Fibroblast of lung (primary cell): ENCODE measurements around the gene CCR1. TPM values are rescaled to one million over a fixed set of nuclear protein-coding genes. Genes with fewer than 3 reads are reported as not detected.

Source experiments
- DNase-seq, 2 donors: peaks; one replicate each; pipeline versions ENCODE4 v3.0.0 to v3.0.0-alpha.2; 2010; ENCODE audit warnings: low read depth in 2 of 2
- H2AFZ ChIP-seq: 2 replicates; pipeline ENCODE4 v1.5.1; 2012; ENCODE audit warnings: low read length, control low read depth, inconsistent platforms
- H3K27ac ChIP-seq: 2 replicates; pipeline ENCODE4 v1.5.1; 2011; ENCODE audit warnings: low read length, control low read depth; ENCODE audit not compliant: insufficient read depth
- H3K27me3 ChIP-seq: 2 replicates; pipeline ENCODE4 v1.5.1; 2011; ENCODE audit warnings: mild to moderate bottlenecking, low read length; ENCODE audit not compliant: control insufficient read depth, insufficient read depth
- H3K36me3 ChIP-seq: 2 replicates; pipeline ENCODE4 v1.5.1; 2011; ENCODE audit warnings: low read length; ENCODE audit not compliant: control insufficient read depth, insufficient read depth
- H3K4me1 ChIP-seq: 2 replicates; pipeline ENCODE4 v1.5.1; 2011; ENCODE audit warnings: low read length; ENCODE audit not compliant: control insufficient read depth, insufficient read depth; ENCODE audit errors: extremely low read depth
- H3K4me2 ChIP-seq: 2 replicates; pipeline ENCODE4 v1.5.1; 2011; ENCODE audit warnings: low read length, control low read depth; ENCODE audit not compliant: insufficient read depth; ENCODE audit errors: extremely low read depth
- H3K4me3 ChIP-seq, 4 experiments: fragments of 200-600 bp in 1 of 4; sonication (generic) in 1 of 4; replicated peaks in 1 of 4; 2 replicates each; pipeline ENCODE4 v1.5.1; 2011 to 2016; ENCODE audit warnings: low read length in 4 of 4, low read depth in 3 of 4, mild to moderate bottlenecking in 3 of 4, control low read depth in 2 of 4, inconsistent platforms in 1 of 4, mixed read lengths in 1 of 4; ENCODE audit not compliant: insufficient read depth in 1 of 4; ENCODE audit errors: control extremely low read depth in 1 of 4
- H3K79me2 ChIP-seq: 2 replicates; pipeline ENCODE4 v1.5.1; 2012; ENCODE audit warnings: mild to moderate bottlenecking, low read length, inconsistent platforms; ENCODE audit not compliant: control insufficient read depth, insufficient read depth
- H3K9ac ChIP-seq: 2 replicates; pipeline ENCODE4 v1.5.1; 2011; ENCODE audit warnings: mild to moderate bottlenecking, low read length, control low read depth; ENCODE audit not compliant: insufficient read depth
- H3K9me3 ChIP-seq: 2 replicates; pipeline ENCODE4 v1.5.1; 2012; ENCODE audit warnings: low read depth, low read length; ENCODE audit not compliant: control insufficient read depth, insufficient read depth
- H4K20me1 ChIP-seq: 2 replicates; pipeline ENCODE4 v1.5.1; 2011; ENCODE audit warnings: low read length; ENCODE audit not compliant: control insufficient read depth, insufficient read depth; ENCODE audit errors: extremely low read depth
- CTCF ChIP-seq, 2 donors: IDR thresholded peaks in 1 of 2; conservative IDR thresholded peaks in 1 of 2; 1 replicate in 1 of 2; 2 replicates in 1 of 2; pipeline ENCODE4 v1.5.1; 2011 to 2012; ENCODE audit warnings: low read length in 2 of 2, control low read depth in 1 of 2, inconsistent platforms in 1 of 2, low read depth in 1 of 2, mild to moderate bottlenecking in 1 of 2
- EZH2 ChIP-seq: IDR thresholded peaks from 2 replicates; pipeline ENCODE4 v1.5.1; 2012; ENCODE audit warnings: low read length, control low read depth, mild to moderate bottlenecking; ENCODE audit errors: missing control alignments
- polyA plus RNA-seq, 2 donors: library from polyadenylated mRNA; depleted of rRNA in 1 of 2; stranded (reverse) in 1 of 2; unstranded in 1 of 2; fragments of >200 nt; gene quantifications; 2 replicates each; pipeline ENCODE4 v1.2.1, GENCODE V29; 2011 to 2012; ENCODE audit warnings: missing spikeins in 1 of 2
- total RNA-seq: library from RNA; depleted of rRNA; stranded (reverse); fragments of >200 nt; gene quantifications from 2 replicates; pipeline ENCODE4 v1.2.1, GENCODE V29; 2014

CCR1 gene
- total and polyA plus RNA-seq, 2 donors (not counting 1 experiment from before 2014, with no cell fraction given), result 6.6 to 9.9 TPM

GRCh38 chr3:46192939-46193338, 15.2 kb downstream of the CCR1 start:
- DNase-seq, result no peak
- Histone ChIP-seq H3K27ac (no peak overlapping the region), H3K4me2 (no peak overlapping the region), H3K9ac (no peak overlapping the region), H3K27me3 (no peaks in the 10 kb centered on the region), H3K36me3 (no peaks in the 10 kb centered on the region), H2AFZ (no peak overlapping the region), H3K79me2 (no peaks in the 10 kb centered on the region), H3K4me1 (no peaks in the 10 kb centered on the region), H3K4me3 (no peak overlapping the region), H4K20me1 (no peaks in the 10 kb centered on the region), H3K9me3 (no peaks in the 10 kb centered on the region)
- no peak for TF ChIP-seq EZH2
- no peak for TF ChIP-seq CTCF (conservative IDR thresholded peaks at IDR 0.05 in 1 of 2, IDR thresholded peaks at IDR 0.05 in 1 of 2; ENCODE audit: low read depth in 1 of 2, low read length in 2 of 2)

- DNase-seq, result no peak
- no peaks in the 10 kb centered on the region for H3K9me3 ChIP-seq
- no peak overlapping the region for H3K4me2 ChIP-seq
- H3K27ac ChIP-seq, result no peak overlapping the region
- H3K79me2 ChIP-seq, result no peaks in the 10 kb centered on the region
- no peak overlapping the region for H3K9ac ChIP-seq
- no peaks in the 10 kb centered on the region for H4K20me1 ChIP-seq
- no peaks in the 10 kb centered on the region for H3K36me3 ChIP-seq
- no peaks in the 10 kb centered on the region for H3K4me1 ChIP-seq
- H3K27me3 ChIP-seq, result no peaks in the 10 kb centered on the region
- no peak overlapping the region for H3K4me3 ChIP-seq
- TF ChIP-seq EZH2 (no peak), CTCF (conservative IDR thresholded peaks at IDR 0.05 in 1 of 2, IDR thresholded peaks at IDR 0.05 in 1 of 2; ENCODE audit: low read depth in 1 of 2, low read length in 2 of 2) (no peak)
- no peak overlapping the region for H2AFZ ChIP-seq
These were observed 16.4 kb downstream of the CCR1 start for GRCh38 chr3:46191730-46192129.

GRCh38 chr3:46188708-46189107, 19.4 kb downstream of the CCR1 start:
- no peak overlapping the region for H3K27ac ChIP-seq

More at GRCh38 chr3:46188708-46189107, 19.4 kb downstream of the CCR1 start:
- H3K79me2 ChIP-seq, result no peaks in the 10 kb centered on the region
- H2AFZ ChIP-seq, result no peak overlapping the region
- H3K4me3 ChIP-seq, result no peak overlapping the region
- no peaks in the 10 kb centered on the region for H3K9me3 ChIP-seq
- H3K4me2 ChIP-seq, result no peak overlapping the region
- no peaks in the 10 kb centered on the region for H4K20me1 ChIP-seq
- no peaks in the 10 kb centered on the region for H3K27me3 ChIP-seq
- no peaks in the 10 kb centered on the region for H3K36me3 ChIP-seq
- no peak for DNase-seq
- no peak for TF ChIP-seq EZH2
- no peak overlapping the region for H3K9ac ChIP-seq
- peaks cover 2% of the 10 kb centered on the region for H3K4me1 ChIP-seq
